Uterus (tissue), 4 donors: ENCODE measurements around the gene TICRR. TPM values are rescaled to one million over a fixed set of nuclear protein-coding genes. Genes with fewer than 3 reads are reported as not detected.
"Not testable (repeated sequence)": the region's sequence is repeated elsewhere in the genome, so short reads cannot be mapped to it uniquely, and the experiment has no call there.

ENCODE experiments used
- DNase-seq, 2 donors: peaks; one replicate each; pipeline ENCODE4 v3.0.0-alpha.2; 2019 to 2020
- H3K27ac ChIP-seq, 2 donors: fragments of 200-600 bp; sonication (generic); 1 replicate in 1 of 2; 2 replicates in 1 of 2; pipeline ENCODE4 v1.5.1; 2016 to 2018
- H3K27me3 ChIP-seq, 2 donors: fragments of 200-600 bp; sonication (generic); one replicate each; pipeline ENCODE4 v1.5.1; 2018 to 2019; ENCODE audit warnings: control low read depth in 1 of 2
- H3K36me3 ChIP-seq, 2 donors: fragments of 200-600 bp; sonication (generic); one replicate each; pipeline ENCODE4 v1.5.1; 2019; ENCODE audit warnings: control low read depth in 1 of 2
- H3K4me1 ChIP-seq, 2 donors: fragments of 200-600 bp; sonication (generic); one replicate each; pipeline ENCODE4 v1.5.1; 2018 to 2019; ENCODE audit warnings: control low read depth in 1 of 2
- H3K4me3 ChIP-seq, 2 donors: fragments of 200-600 bp; sonication (generic); 1 replicate in 1 of 2; 2 replicates in 1 of 2; pipeline ENCODE4 v1.5.1; 2018 to 2019; ENCODE audit warnings: mild to moderate bottlenecking in 1 of 2
- H3K9me3 ChIP-seq, 2 donors: fragments of 200-600 bp; sonication (generic); one replicate each; pipeline ENCODE4 v1.5.1; 2019; ENCODE audit warnings: control low read depth in 1 of 2
- CTCF ChIP-seq, 4 experiments: fragments of 200-600 bp in 2 of 4; fragments of 450-650 bp in 2 of 4; sonication (generic) in 2 of 4; IDR thresholded peaks; one replicate each; pipeline ENCODE4 v1.5.1; 2016 to 2019; ENCODE audit warnings: antibody characterized with exemption in 4 of 4, mild to moderate bottlenecking in 2 of 4, moderate library complexity in 1 of 4
- POLR2A ChIP-seq, 2 donors: fragments of 450-650 bp; IDR thresholded peaks; one replicate each; pipeline ENCODE4 v1.6.1; 2016; ENCODE audit warnings: antibody characterized with exemption in 2 of 2, mild to moderate bottlenecking in 1 of 2, moderate library complexity in 1 of 2
- intact Hi-C: fragments of 100-400 bp; cut with DNase I; formaldehyde crosslinking; loops from one replicate; pipeline ENCODE4 v1.15.1; 2023; ENCODE audit warnings: low total_unique reads
- total RNA-seq, 4 donors: library from RNA; depleted of rRNA in 3 of 4; stranded (reverse); fragments of >200 nt in 3 of 4; gene quantifications; one replicate each; pipeline versions ENCODE4 v1.1.0 to v1.2.4, GENCODE V29; 2014 to 2023
- donor health status: DM: yes; HTN: yes; CAD: no.

TICRR gene
- total RNA-seq, 4 donors from 2014 or later: under 0.01 to 3.7 TPM; not detected in 2

GRCh38 chr15:89569090-89569745, 6.1 kb upstream of the TICRR start:
- Histone ChIP-seq H3K4me3 (no peak overlapping the region), H3K4me1 (no peaks in the 10 kb centered on the region), H3K27me3 (no peaks in the 10 kb centered on the region), H3K36me3 (no peaks in the 10 kb centered on the region), H3K9me3 (no peaks in the 10 kb centered on the region), H3K27ac (no peak overlapping the region)
- intact Hi-C loops: no loop called here
- TF ChIP-seq POLR2A (IDR thresholded peaks at IDR 0.05) (no peak), CTCF (IDR thresholded peaks at IDR 0.05) (no peak)
- DNase-seq: no peak

GRCh38 chr15:89575656-89576416, 567 bp downstream of the TICRR start:
- Histone ChIP-seq H3K4me3 (peak overlapping the region; percentile 38 to 49), H3K27ac (no peak overlapping the region), H3K27me3 (no peaks in the 10 kb centered on the region), H3K36me3 (no peaks in the 10 kb centered on the region), H3K9me3 (no peaks in the 10 kb centered on the region), H3K4me1 (peaks cover 4 to 7% of the 10 kb centered on the region in 2 donors)
- DNase-seq: no peak
- intact Hi-C loops: no loop called here
- TF ChIP-seq POLR2A (IDR thresholded peaks at IDR 0.05): no peak
- TF ChIP-seq CTCF (IDR thresholded peaks at IDR 0.05): no peak

GRCh38 chr15:89576417-89576773, 1.1 kb downstream of the TICRR start:
- Histone ChIP-seq H3K4me3 (peak overlapping the region in 1 of 2 donors; percentile 49), H3K27ac (no peak overlapping the region), H3K9me3 (no peaks in the 10 kb centered on the region), H3K36me3 (no peaks in the 10 kb centered on the region), H3K27me3 (no peaks in the 10 kb centered on the region), H3K4me1 (peaks cover 4 to 7% of the 10 kb centered on the region in 2 donors)
- TF ChIP-seq POLR2A (IDR thresholded peaks at IDR 0.05): no peak
- no peak for TF ChIP-seq CTCF (IDR thresholded peaks at IDR 0.05)
- intact Hi-C loops: no loop called here
- DNase-seq: no peak

GRCh38 chr15:89577776-89578115, 2.5 kb downstream of the TICRR start:
- TF ChIP-seq CTCF (IDR thresholded peaks at IDR 0.05): no peak
- TF ChIP-seq POLR2A (IDR thresholded peaks at IDR 0.05): no peak
- no peak overlapping the region for H3K27ac ChIP-seq
- DNase-seq: no peak
- no peaks in the 10 kb centered on the region for H3K9me3 ChIP-seq
- H3K27me3 ChIP-seq: no peaks in the 10 kb centered on the region
- peaks cover 4 to 7% of the 10 kb centered on the region in 2 donors for H3K4me1 ChIP-seq
- intact Hi-C loops: no loop called here
- no peaks in the 10 kb centered on the region for H3K36me3 ChIP-seq
- no peak overlapping the region for H3K4me3 ChIP-seq

- no peak for DNase-seq
- intact Hi-C loops: no loop called here
- H3K9me3 ChIP-seq: no peaks in the 10 kb centered on the region
- TF ChIP-seq POLR2A (IDR thresholded peaks at IDR 0.05): no peak
- TF ChIP-seq CTCF (IDR thresholded peaks at IDR 0.05): no peak
- H3K27ac ChIP-seq: no peak overlapping the region
- H3K36me3 ChIP-seq: no peaks in the 10 kb centered on the region
- H3K27me3 ChIP-seq: no peaks in the 10 kb centered on the region
- no peak overlapping the region for H3K4me3 ChIP-seq
- peaks cover 4 to 7% of the 10 kb centered on the region in 2 donors for H3K4me1 ChIP-seq
These were observed 2.9 kb downstream of the TICRR start for GRCh38 chr15:89578146-89578545.

GRCh38 chr15:89580747-89581146, 5.5 kb downstream of the TICRR start:
- H3K27me3 ChIP-seq, H3K36me3 ChIP-seq, intact Hi-C loops, H3K4me3 ChIP-seq, H3K4me1 ChIP-seq, H3K9me3 ChIP-seq, H3K27ac ChIP-seq, DNase-seq: not testable (repeated sequence)
